Endometrial microvascular endothelial cells (primary cell): ENCODE results near the gene RGS7. TPM values are rescaled to one million over a fixed set of nuclear protein-coding genes. Genes with fewer than 3 reads are reported as not detected.

Source experiments
- in situ Hi-C: cut with HindIII; loops from 2 replicates; pipeline ENCODE4 v1.10.0; 2017; ENCODE audit warnings: low sequenced_read_pairs, low pct_unique_long_range_greater_than_20kb; ENCODE audit errors: inconsistent ontology term
- total RNA-seq: library from RNA; depleted of rRNA; stranded (reverse); fragments of >200 nt; gene quantifications from one replicate; pipeline ENCODE4 v1.2.3, GENCODE V29; 2015; ENCODE audit errors: inconsistent ontology term

Gene RGS7
- total RNA-seq, 1 donor from 2014 or later: 0.74 TPM

DNA sequence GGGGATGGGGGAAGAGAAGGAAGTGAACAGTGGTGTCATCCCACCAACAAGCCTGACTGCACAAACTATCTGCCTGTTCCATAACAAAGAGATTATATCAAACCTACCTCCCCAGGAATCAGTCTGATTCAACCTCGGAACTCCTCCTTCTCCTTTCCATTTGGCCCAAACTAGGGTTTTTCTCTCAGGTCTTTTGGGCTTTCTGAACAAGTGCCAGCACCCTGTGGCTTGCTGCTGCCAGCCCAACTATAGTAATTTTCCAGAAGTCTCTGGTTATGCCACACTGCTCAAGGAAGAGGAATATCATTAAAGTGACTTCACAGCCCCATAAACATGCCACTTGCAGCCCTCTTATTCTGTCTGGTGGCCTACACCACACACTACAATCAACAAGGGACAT is 70.5 kb downstream of the RGS7 start:
- in situ Hi-C loops: no loop called here

DNA sequence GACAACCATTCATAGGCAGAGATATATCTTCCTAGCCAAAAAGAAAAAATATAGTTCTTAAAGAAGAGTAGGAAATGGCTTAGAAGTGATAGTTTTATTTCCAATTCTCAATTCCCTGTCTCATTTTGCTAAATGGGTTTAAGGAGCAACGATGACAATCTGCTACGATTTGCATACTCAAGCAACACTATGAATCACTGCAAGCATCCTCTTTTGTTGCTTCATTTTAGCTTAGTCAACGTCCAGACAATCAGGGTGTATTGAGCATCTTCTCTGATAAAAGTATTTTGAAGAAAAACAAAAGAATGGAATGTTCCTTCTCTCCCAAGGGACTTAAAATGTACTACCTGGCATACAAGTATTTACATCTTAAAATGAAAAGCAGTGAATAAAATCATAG is 80.6 kb downstream of the RGS7 start:
- in situ Hi-C loops: no loop called here

- in situ Hi-C loops: no loop called here
Observed at GRCh38 chr1:241275981-241276380, 81.0 kb downstream of the RGS7 start.

GRCh38 chr1:241275226-241275625 is 81.8 kb downstream of the RGS7 start:
- in situ Hi-C loops: no loop called here

- in situ Hi-C loops: no loop called here
Observed at GRCh38 chr1:241274693-241275092, 82.3 kb downstream of the RGS7 start.

DNA sequence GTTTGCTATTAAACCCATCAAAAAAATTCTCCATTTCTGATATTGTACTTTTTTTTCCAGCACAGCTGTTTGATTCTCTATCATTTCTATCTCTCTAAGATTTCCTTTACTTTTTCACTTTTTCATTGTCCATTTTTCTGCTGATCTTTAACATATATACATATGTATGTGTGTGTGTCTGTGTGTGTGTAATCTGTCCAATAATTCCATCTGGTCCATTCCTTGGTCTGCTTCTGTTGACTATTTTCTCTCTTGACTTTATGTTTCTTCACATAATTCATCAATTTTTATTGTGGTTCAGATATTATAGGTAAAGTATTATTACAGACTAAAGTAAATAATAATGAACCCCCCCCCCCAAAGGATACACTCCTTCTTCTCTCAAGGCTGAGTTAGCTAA is 84.2 kb downstream of the RGS7 start:
- in situ Hi-C loops: no loop called here

DNA sequence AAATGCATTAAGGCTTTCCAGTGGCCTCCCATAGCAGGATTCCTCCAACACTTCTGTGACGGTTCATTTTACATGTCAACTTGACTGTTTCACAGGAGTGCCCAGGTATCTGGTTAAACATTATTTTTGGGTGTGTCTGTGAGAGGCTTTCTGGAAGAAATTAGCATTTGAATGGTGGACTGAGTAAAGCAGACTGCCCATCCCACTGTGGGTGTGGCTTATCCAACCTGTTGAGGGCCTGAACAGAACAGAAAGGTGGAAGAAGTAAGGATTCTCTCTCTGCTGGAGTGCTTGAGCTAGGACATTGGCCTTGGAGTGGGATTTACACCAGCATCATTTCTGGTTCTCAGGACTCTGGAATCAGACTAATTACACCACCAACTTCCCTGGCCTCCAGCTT is 85.6 kb downstream of the RGS7 start:
- in situ Hi-C loops: no loop called here

DNA sequence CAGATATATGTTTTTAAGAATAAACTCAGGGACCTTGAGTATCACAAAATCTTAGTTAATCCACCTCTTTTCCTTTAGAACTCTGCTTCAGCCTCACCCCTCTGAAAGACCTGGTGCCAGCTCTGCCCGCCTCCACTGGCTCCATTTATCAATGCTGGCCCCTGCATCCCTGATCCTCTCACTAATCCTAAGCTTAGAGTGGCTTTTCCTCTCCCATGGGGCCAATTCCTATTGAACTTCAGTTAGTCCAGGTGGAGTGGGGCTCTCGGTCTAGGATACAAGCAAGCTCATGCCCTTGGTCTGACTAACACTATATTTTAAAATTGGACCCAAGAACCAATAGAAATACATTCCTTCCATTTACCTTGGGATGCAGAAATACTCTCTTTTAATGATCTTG is 87.0 kb downstream of the RGS7 start:
- in situ Hi-C loops: no loop called here

- in situ Hi-C loops: no loop called here
Observed at GRCh38 chr1:241269116-241269515, 87.9 kb downstream of the RGS7 start.

- in situ Hi-C loops: no loop called here
Observed at GRCh38 chr1:241266121-241266520, 90.9 kb downstream of the RGS7 start.

DNA sequence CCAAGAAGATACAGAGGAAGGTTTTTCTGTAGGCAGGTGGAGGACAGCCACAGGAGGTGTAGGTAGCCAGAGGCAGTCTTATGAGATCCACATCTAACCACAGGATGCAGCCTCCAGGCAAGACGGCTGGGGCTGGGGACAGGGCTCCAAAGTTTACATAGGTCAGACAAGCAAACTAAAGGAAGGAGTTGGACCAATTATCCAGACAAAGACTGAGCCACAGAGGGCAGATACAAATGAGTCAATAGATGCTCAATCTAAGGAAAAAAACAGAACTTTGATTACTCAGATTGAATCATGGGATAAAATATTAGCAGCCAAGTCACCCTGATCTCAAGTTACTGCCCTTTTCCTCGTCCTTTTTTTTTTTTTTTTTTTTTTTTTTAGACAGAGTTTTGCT is 91.6 kb downstream of the RGS7 start:
- in situ Hi-C loops: no loop called here

DNA sequence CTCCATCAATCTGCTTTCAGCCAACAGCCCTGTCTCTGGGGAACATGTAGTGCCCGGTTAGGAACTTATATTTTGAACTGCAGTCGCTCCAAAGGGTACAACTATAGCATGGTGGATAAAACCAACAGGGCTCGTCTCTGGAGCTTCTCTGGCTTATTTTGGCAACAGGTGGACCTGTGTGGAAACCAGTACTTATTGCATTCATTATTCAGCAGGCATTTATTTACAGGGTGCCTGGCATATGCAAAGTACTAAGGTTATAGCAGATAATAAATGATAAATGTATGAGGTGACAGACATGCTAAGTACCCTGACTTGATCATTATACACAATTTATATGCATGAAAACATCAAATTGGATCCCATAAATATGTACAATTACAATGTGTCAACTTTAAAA is 93.7 kb downstream of the RGS7 start:
- in situ Hi-C loops: no loop called here

DNA sequence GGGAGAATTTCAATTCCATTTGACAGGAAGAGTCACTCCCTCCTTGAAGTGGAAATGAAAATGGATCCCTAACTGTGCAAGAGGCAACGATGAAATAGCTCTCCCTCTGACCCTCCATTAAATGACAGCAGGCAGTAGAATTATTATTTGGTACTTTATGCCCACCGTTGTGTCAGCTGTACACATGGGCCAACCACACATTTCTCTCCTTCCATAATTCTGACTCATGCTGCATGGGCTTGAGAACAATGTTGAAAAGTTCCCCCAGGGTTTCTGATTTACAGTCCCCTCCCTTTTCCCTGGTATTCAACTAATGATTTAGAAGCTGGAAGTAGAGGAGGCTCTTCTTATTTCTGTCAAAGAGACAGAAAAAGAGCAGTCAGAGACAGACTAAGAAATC is 103.5 kb downstream of the RGS7 start:
- in situ Hi-C loops: no loop called here

GRCh38 chr1:241250465-241250864 is 106.5 kb downstream of the RGS7 start:
- in situ Hi-C loops: no loop called here

DNA sequence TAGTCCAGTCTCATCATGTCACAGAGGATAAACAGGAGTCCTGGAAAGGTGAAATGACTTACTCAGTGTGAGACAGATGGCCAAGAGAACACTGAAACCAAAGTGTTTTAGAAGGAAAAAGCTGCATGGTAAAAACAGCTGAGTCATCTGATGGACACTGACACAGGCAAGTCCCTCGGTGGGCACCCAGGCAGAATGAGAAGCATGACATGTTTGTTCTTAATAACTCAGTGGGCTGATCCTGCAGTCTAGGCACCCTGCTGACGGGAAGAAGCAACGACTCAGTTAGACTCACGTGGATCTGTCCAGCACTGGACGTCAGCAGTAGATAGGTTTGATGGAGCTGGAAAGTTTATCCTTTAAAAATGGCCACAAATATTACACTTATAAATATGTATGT is 116.9 kb downstream of the RGS7 start:
- in situ Hi-C loops: no loop called here

DNA sequence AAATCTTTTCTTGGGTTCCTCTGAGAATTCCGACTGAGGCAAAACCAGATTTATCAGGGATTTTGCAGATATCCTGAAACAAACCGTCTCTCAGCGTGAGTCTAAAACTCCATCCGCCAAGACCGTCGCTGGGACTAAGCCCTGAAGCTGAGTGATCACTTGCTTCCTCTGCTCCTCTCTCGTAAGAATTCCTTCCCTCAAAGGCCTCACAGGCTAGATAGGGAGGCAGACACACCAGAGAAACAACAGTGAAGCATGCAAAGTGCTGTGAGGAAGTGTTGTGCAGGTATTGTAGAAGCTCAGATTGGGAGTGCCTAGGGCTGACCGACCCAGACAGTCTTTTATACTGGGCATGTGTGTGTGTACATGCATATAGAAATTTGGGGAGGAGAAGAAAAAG is 119.1 kb downstream of the RGS7 start:
- in situ Hi-C loops: no loop called here

DNA sequence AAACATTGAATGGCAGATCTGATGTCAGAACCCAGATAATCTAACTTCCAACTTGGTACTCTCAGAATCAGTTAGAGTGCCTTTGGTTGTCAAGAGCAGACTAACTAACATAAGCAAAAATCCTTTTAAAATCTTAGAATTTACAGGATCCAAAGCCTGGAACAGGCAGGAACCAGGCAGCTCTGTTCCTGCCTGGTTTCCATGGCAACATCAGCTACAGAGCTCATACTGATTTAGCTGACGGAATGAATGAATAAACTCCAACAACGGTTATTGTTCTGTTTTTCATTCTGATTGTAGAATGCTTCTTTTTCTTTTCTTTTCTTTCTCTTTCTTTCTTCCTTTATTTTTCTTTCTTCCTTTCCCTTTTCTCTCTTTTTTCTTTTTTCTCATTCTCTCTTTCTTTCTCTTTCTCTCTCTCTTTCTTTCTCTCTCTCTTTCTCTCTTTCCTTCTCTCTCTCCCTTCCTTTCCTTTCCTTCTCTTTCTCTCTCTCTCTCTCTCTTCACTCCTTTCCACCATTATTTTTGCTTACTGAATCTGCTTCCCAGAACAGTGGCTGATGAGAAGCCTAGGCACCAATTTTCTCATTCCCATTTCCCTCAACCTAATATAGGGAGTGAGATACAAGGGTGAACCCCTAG is 121.6 kb downstream of the RGS7 start:
- in situ Hi-C loops: no loop called here

DNA sequence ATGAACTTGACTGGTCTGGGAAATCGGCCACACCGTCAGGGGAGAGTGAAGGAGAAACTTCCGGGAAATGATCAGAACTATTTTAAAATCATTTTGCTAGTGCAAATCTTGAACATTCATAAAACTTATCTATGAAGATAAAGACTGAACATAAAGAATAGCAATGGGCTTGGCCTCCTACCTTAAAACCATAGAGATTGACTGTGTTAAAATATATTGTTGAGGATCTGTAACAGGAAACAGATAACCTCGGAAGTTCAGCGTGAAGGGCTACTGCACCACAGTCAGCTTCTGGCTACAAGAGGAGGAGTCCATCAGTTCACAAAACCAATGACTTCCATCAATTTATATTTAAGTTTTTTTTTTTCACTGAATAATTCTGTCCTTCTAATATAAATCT is 127.3 kb downstream of the RGS7 start:
- in situ Hi-C loops: no loop called here

GRCh38 chr1:241229216-241229615 is 127.8 kb downstream of the RGS7 start:
- in situ Hi-C loops: no loop called here

DNA sequence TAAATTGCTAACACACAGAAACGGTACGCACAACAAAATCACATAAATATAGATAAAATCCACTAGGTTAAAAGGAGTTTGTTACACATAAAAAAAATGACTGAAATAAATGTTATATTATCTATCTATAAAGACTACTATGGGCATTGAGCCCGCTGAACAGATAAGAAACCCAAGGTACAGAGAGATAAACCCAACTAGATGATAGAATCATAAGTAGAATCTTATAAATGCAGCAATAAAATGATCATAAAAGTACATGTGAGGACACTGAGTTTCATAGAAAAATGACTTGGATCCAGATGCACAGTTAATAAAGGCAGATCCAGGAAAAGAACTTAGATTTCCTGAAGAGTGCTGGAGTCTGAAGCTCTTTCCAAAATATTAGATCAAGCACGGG is 128.7 kb downstream of the RGS7 start:
- in situ Hi-C loops: no loop called here

DNA sequence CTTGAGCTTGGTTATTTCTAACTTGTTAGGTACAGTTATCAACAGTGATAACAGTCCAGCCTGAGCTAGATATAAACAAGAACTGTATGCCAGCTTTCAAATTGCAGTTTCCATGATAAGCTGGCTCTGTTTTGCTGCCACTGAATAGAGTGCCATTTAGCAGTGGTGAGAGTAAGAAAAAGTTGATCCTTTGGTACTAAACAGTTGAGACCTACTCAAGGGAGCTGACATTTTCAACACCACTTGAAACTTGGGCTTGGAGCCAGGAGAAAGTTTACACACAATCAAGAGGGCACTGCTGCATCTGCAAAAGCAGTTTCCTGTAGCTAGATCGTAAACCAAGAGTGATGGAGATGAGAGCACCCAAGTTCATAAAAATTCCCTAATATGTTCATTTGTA is 131.3 kb downstream of the RGS7 start:
- in situ Hi-C loops: no loop called here
